ENCODE data around the gene ENDOV.

The ENDOV gene

DNA sequence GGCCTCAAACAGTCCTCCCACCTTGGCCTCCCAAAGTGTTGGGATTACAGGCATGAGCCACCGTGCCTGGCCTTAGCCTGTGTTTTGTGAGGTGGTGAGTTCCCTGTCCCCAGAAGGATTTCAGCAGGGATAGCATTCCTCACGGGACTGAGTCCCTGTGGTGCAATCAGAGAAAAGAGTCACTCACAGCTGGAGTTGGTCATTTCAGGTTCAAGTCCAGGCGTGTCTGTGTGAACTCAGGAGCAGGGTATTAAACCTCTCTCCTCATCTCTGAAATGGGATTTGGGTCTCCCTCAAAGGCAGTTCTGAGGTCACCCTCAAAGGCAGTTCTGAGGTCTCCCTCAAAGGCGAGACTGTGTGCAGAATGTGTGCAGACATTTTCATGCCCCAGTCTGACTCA lies 32.8 kb downstream of the ENDOV start:
- H3K9me3 ChIP-seq (ENCODE audit: insufficient read depth, low read depth, low read length), result no peaks in the 10 kb centered on the region
- H3K36me3 ChIP-seq (ENCODE audit: insufficient read depth, low read length), result no peaks in the 10 kb centered on the region
- TF ChIP-seq EZH2phosphoT487 (IDR thresholded peaks at IDR 0.05; ENCODE audit: borderline replicate concordance) (no peak), CTCF (conservative IDR thresholded peaks at IDR 0.05; ENCODE audit: low read length) (no peak)
- no peaks in the 10 kb centered on the region for H3K9me2 ChIP-seq (replicated peaks; ENCODE audit: low read depth, low read length)
- no peak overlapping the region for H3K4me2 ChIP-seq (ENCODE audit: low read depth, low read length, poor library complexity, severe bottlenecking)
- no peak overlapping the region for H3K4me3 ChIP-seq (ENCODE audit: low read length, poor library complexity, severe bottlenecking)
- H4K20me1 ChIP-seq (ENCODE audit: insufficient read depth, low read length, poor library complexity, severe bottlenecking), result no peaks in the 10 kb centered on the region
- no peaks in the 10 kb centered on the region for H3K79me2 ChIP-seq (ENCODE audit: insufficient read depth, low read length)
- no peaks in the 10 kb centered on the region for H3K27me3 ChIP-seq (ENCODE audit: insufficient read depth, low read length, poor library complexity, severe bottlenecking)
- H3F3A ChIP-seq (ENCODE audit: low read depth), result no peaks in the 10 kb centered on the region
- no peak overlapping the region for H2AFZ ChIP-seq (ENCODE audit: low read length)
- H3K9ac ChIP-seq (ENCODE audit: low read depth, low read length, poor library complexity, severe bottlenecking), result no peak overlapping the region
- no peaks in the 10 kb centered on the region for H3K4me1 ChIP-seq (ENCODE audit: insufficient read depth, low read length, poor library complexity, severe bottlenecking)

DNA sequence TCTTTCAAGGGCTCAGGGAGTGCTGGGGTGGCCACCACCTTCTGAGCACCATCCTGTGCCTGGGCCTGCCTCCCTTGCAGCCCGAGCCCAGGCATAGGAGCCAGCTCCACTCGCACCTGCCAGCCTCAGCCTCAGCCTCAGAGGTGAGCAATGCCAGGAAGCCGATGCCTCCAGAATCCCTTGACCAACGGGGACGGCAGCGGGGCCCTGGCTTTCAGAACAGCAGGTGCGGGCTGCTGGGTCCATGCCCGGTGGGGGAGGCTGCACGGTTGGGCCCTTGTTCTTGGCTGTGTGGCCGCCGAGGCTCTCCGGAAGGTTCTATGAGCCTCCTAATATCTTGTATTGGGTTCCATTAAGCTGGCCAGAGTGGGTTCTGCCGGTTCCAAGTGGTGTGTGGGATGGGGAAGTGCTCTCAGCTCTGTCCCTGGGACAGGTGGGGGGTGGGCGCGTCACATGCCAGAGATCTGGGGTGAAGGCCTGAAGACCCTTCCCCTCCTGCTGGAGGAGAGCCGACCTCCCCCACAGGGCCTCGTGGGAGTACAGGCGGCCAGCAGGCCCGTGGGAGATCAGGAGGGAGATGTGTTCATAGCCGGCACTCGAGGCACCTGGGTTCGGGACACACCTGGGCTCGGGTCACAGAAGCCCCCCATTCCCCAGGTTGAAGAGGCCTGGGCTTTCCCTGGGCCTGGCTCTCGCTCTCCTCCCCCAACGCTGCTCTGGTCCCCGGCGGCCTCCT lies 34.4 kb downstream of the ENDOV start:
- H3K4me2 ChIP-seq (ENCODE audit: low read depth, low read length, poor library complexity, severe bottlenecking), result no peak overlapping the region
- no peaks in the 10 kb centered on the region for H3K9me2 ChIP-seq (replicated peaks; ENCODE audit: low read depth, low read length)
- H3K27me3 ChIP-seq (ENCODE audit: insufficient read depth, low read length, poor library complexity, severe bottlenecking), result no peaks in the 10 kb centered on the region

GRCh38 chr17:80449930-80450576 lies 35.1 kb downstream of the ENDOV start:
- Histone ChIP-seq H3K4me3 (ENCODE audit: low read length, poor library complexity, severe bottlenecking) (no peak overlapping the region), H3K4me1 (ENCODE audit: insufficient read depth, low read length, poor library complexity, severe bottlenecking) (peaks cover 15% of the 10 kb centered on the region), H2AFZ (ENCODE audit: low read length) (no peak overlapping the region), H3K79me2 (ENCODE audit: insufficient read depth, low read length) (peaks cover 12% of the 10 kb centered on the region), H3K4me2 (ENCODE audit: low read depth, low read length, poor library complexity, severe bottlenecking) (no peak overlapping the region), H3K9me3 (ENCODE audit: insufficient read depth, low read depth, low read length) (no peaks in the 10 kb centered on the region), H3K36me3 (ENCODE audit: insufficient read depth, low read length) (no peaks in the 10 kb centered on the region), H3K9ac (ENCODE audit: low read depth, low read length, poor library complexity, severe bottlenecking) (no peak overlapping the region), H3K27me3 (ENCODE audit: insufficient read depth, low read length, poor library complexity, severe bottlenecking) (no peaks in the 10 kb centered on the region), H3F3A (ENCODE audit: low read depth) (no peaks in the 10 kb centered on the region), H3K9me2 (replicated peaks; ENCODE audit: low read depth, low read length) (no peaks in the 10 kb centered on the region), H4K20me1 (ENCODE audit: insufficient read depth, low read length, poor library complexity, severe bottlenecking) (no peaks in the 10 kb centered on the region)
- no peak for TF ChIP-seq CTCF (conservative IDR thresholded peaks at IDR 0.05; ENCODE audit: low read length)
- no peak for TF ChIP-seq EZH2phosphoT487 (IDR thresholded peaks at IDR 0.05; ENCODE audit: borderline replicate concordance)

More for the DNA sequence above, 34.4 kb downstream of the ENDOV start:
- H3K36me3 ChIP-seq (ENCODE audit: insufficient read depth, low read length), result no peaks in the 10 kb centered on the region
- TF ChIP-seq EZH2phosphoT487 (IDR thresholded peaks at IDR 0.05; ENCODE audit: borderline replicate concordance) (no peak), CTCF (conservative IDR thresholded peaks at IDR 0.05; ENCODE audit: low read length) (no peak)
- H3K4me1 ChIP-seq (ENCODE audit: insufficient read depth, low read length, poor library complexity, severe bottlenecking), result peaks cover 15% of the 10 kb centered on the region
- H3K4me3 ChIP-seq (ENCODE audit: low read length, poor library complexity, severe bottlenecking), result no peak overlapping the region
- H2AFZ ChIP-seq (ENCODE audit: low read length), result no peak overlapping the region
- no peaks in the 10 kb centered on the region for H3F3A ChIP-seq (ENCODE audit: low read depth)
- peaks cover 11% of the 10 kb centered on the region for H3K79me2 ChIP-seq (ENCODE audit: insufficient read depth, low read length)
- H3K9ac ChIP-seq (ENCODE audit: low read depth, low read length, poor library complexity, severe bottlenecking), result no peak overlapping the region
- H4K20me1 ChIP-seq (ENCODE audit: insufficient read depth, low read length, poor library complexity, severe bottlenecking), result no peaks in the 10 kb centered on the region
- no peaks in the 10 kb centered on the region for H3K9me3 ChIP-seq (ENCODE audit: insufficient read depth, low read depth, low read length)

Measured in Loucy (cell line).